Uterus (tissue), 2 donors: ENCODE results near the gene AADACL4.

Experiments
- POLR2A ChIP-seq, 2 donors: fragments of 450-650 bp; IDR thresholded peaks; one replicate each; pipeline ENCODE4 v1.6.1; 2016; ENCODE audit warnings: antibody characterized with exemption in 2 of 2, mild to moderate bottlenecking in 1 of 2, moderate library complexity in 1 of 2
- TF ChIP-seq, protein P1 (sequence below), 4 experiments: fragments of 200-600 bp in 2 of 4; fragments of 450-650 bp in 2 of 4; sonication (generic) in 2 of 4; IDR thresholded peaks; one replicate each; pipeline ENCODE4 v1.5.1; 2016 to 2019; ENCODE audit warnings: antibody characterized with exemption in 4 of 4, mild to moderate bottlenecking in 2 of 4, moderate library complexity in 1 of 4

GRCh38 chr1:12643079-12643478 lies 806 bp upstream of the AADACL4 start:
- TF ChIP-seq, protein P1, sequence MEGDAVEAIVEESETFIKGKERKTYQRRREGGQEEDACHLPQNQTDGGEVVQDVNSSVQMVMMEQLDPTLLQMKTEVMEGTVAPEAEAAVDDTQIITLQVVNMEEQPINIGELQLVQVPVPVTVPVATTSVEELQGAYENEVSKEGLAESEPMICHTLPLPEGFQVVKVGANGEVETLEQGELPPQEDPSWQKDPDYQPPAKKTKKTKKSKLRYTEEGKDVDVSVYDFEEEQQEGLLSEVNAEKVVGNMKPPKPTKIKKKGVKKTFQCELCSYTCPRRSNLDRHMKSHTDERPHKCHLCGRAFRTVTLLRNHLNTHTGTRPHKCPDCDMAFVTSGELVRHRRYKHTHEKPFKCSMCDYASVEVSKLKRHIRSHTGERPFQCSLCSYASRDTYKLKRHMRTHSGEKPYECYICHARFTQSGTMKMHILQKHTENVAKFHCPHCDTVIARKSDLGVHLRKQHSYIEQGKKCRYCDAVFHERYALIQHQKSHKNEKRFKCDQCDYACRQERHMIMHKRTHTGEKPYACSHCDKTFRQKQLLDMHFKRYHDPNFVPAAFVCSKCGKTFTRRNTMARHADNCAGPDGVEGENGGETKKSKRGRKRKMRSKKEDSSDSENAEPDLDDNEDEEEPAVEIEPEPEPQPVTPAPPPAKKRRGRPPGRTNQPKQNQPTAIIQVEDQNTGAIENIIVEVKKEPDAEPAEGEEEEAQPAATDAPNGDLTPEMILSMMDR (IDR thresholded peaks at IDR 0.05): no peak
- no peak for TF ChIP-seq POLR2A (IDR thresholded peaks at IDR 0.05)
